HepG2 (cell line): Measurements from ENCODE around the gene HDAC3. TPM values are rescaled to one million over a fixed set of nuclear protein-coding genes. Genes with fewer than 3 reads are reported as not detected.

Experiments
- ATAC-seq: fragments of 200-7000 bp; cut with Tn5 transposase; 3 replicates; pipeline ENCODE4 v1.9.1; 2020; ENCODE audit warnings: mild to moderate bottlenecking, moderate library complexity
- BruUV-seq: library from RNA; stranded (reverse); fragments of 400-500 nt; replicated peaks from 2 replicates; lab custom pipeline; 2021; lab: Mats Ljungman, UMichigan
- CTCF ChIA-PET: fragments of 300-600 bp; formaldehyde crosslinking; extraction: SDS; loops from one replicate; lab custom pipeline; 2021; ENCODE audit warnings: low total read pairs, inconsistent platforms, low intra/inter-chr PET ratio; lab: Yijun Ruan, JAX
- POLR2A ChIA-PET: fragments of 350-600 bp; sonication (Branson Sonifier 250); formaldehyde crosslinking; loops from one replicate; lab custom pipeline; 2020; ENCODE audit warnings: antibody characterized with exemption, inconsistent platforms; lab: Yijun Ruan, JAX
- DNase-seq: peaks from one replicate; pipeline ENCODE4 v3.0.0-alpha.2; 2015; ENCODE audit warnings: low spot score
- FAIRE-seq: peaks from 3 replicates; lab custom pipeline; 2011; peaks lifted over from hg19 to GRCh38; lab: Jason Lieb, UNC
- H2AFZ ChIP-seq: one replicate; pipeline ENCODE4 v1.6.1; 2011; ENCODE audit warnings: low read length, inconsistent platforms
- H3K27ac ChIP-seq: fragments of 300-600 bp; 3 replicates; pipeline ENCODE4 v1.8.0; 2011; ENCODE audit warnings: mixed run types, mild to moderate bottlenecking, mixed read lengths, low read length, inconsistent platforms; ENCODE audit not compliant: insufficient read depth; ENCODE audit errors: extremely low read length
- H3K27me3 ChIP-seq, 2 experiments: fragments of 200-600 bp in 1 of 2; 2 replicates in 1 of 2; 3 replicates in 1 of 2; pipeline versions ENCODE4 v1.6.0 to v1.8.0; 2011; ENCODE audit warnings: low read length in 2 of 2, mild to moderate bottlenecking in 2 of 2, moderate library complexity in 2 of 2, inconsistent platforms in 1 of 2; ENCODE audit not compliant: insufficient read depth in 2 of 2, control insufficient read depth in 1 of 2
- H3K36me3 ChIP-seq, 2 experiments: fragments of 200-600 bp in 1 of 2; replicated peaks in 1 of 2; 2 replicates in 1 of 2; 3 replicates in 1 of 2; pipeline versions ENCODE4 v1.5.1 to v1.8.0; 2011; ENCODE audit warnings: low read length in 2 of 2, inconsistent platforms in 1 of 2; ENCODE audit not compliant: insufficient read depth in 2 of 2, control insufficient read depth in 1 of 2
- H3K4me1 ChIP-seq: 2 replicates; pipeline ENCODE4 v1.5.1; 2012; ENCODE audit warnings: low read length, inconsistent platforms; ENCODE audit not compliant: insufficient read depth
- H3K4me2 ChIP-seq: 2 replicates; pipeline ENCODE4 v1.6.0; 2011; ENCODE audit warnings: low read depth, low read length, inconsistent platforms
- H3K4me3 ChIP-seq, 3 experiments: fragments of 200-600 bp in 1 of 3; sonication (generic), shearing (Covaris generic) in 1 of 3; replicated peaks in 1 of 3; 2 replicates each; pipeline ENCODE4 v1.5.1; 2011 to 2016; ENCODE audit warnings: low read length in 3 of 3, inconsistent platforms in 2 of 3, low read depth in 2 of 3, mild to moderate bottlenecking in 2 of 3, control low read depth in 1 of 3, mixed read lengths in 1 of 3; ENCODE audit not compliant: insufficient read depth in 1 of 3
- H3K79me2 ChIP-seq: one replicate; pipeline ENCODE4 v1.6.1; 2011; ENCODE audit warnings: low read length, inconsistent platforms; ENCODE audit not compliant: insufficient read depth
- H3K9ac ChIP-seq: 2 replicates; pipeline ENCODE4 v1.6.0; 2011; ENCODE audit warnings: mild to moderate bottlenecking, low read depth, low read length, inconsistent platforms; ENCODE audit not compliant: insufficient read depth
- H3K9me3 ChIP-seq: 2 replicates; pipeline ENCODE4 v1.5.1; 2012; ENCODE audit warnings: mild to moderate bottlenecking, low read length
- H4K20me1 ChIP-seq: 2 replicates; pipeline ENCODE4 v1.6.0; 2011; ENCODE audit warnings: inconsistent platforms, mild to moderate bottlenecking, low read length, moderate library complexity; ENCODE audit not compliant: insufficient read depth
- ADNP ChIP-seq: sonication (generic); formaldehyde crosslinking; IDR thresholded peaks from 2 replicates; pipeline ENCODE4 v1.4.0; 2020; ENCODE audit warnings: missing genetic modification reagents
- E2F1 ChIP-seq: sonication (generic); formaldehyde crosslinking; IDR thresholded peaks from 2 replicates; pipeline ENCODE4 v1.5.0; 2020; ENCODE audit warnings: missing genetic modification reagents
- GLI4 ChIP-seq: sonication (generic); formaldehyde crosslinking; IDR thresholded peaks from 2 replicates; pipeline ENCODE4 v1.5.1; 2020; ENCODE audit warnings: missing genetic modification reagents, mild to moderate bottlenecking, moderate library complexity, borderline replicate concordance
- HOXA5 ChIP-seq: sonication (generic); formaldehyde crosslinking; IDR thresholded peaks from 2 replicates; pipeline ENCODE4 v1.4.0; 2020; ENCODE audit warnings: missing genetic modification reagents
- KDM3A ChIP-seq: IDR thresholded peaks from 2 replicates; pipeline ENCODE4 v1.6.1; 2018; ENCODE audit warnings: low read depth, missing compliant biosample characterization
- MIER2 ChIP-seq: IDR thresholded peaks from 2 replicates; pipeline ENCODE4 v1.6.1; 2016; ENCODE audit warnings: missing biosample characterization, missing genetic modification reagents
- NKX3-1 ChIP-seq: sonication (generic); formaldehyde crosslinking; IDR thresholded peaks from 2 replicates; pipeline ENCODE4 v1.5.0; 2020; ENCODE audit warnings: missing genetic modification reagents
- RARG ChIP-seq: sonication (generic); formaldehyde crosslinking; IDR thresholded peaks from 2 replicates; pipeline ENCODE4 v1.4.0; 2020; ENCODE audit warnings: low read depth, mild to moderate bottlenecking, missing genetic modification reagents
- SRF ChIP-seq: IDR thresholded peaks from 2 replicates; pipeline ENCODE4 v1.6.1; 2011; ENCODE audit warnings: mild to moderate bottlenecking, low read depth, low read length, moderate library complexity
- ZNF234 ChIP-seq: sonication (generic); formaldehyde crosslinking; conservative IDR thresholded peaks from 2 replicates; pipeline ENCODE4 v1.5.1; 2020; ENCODE audit warnings: mild to moderate bottlenecking, missing genetic modification reagents
- ZNF572 ChIP-seq: sonication (generic); formaldehyde crosslinking; IDR thresholded peaks from 2 replicates; pipeline ENCODE4 v1.5.1; 2020; ENCODE audit warnings: mild to moderate bottlenecking, missing genetic modification reagents
- ZSCAN20 ChIP-seq: sonication (generic); formaldehyde crosslinking; IDR thresholded peaks from 2 replicates; pipeline ENCODE4 v1.4.0; 2020; ENCODE audit warnings: missing genetic modification reagents, mild to moderate bottlenecking, borderline replicate concordance
- WGBS: methylation state at CpG from one replicate; pipeline ENCODE4 v1.1.6; 2017; ENCODE audit warnings: low lambda C conversion rate; 5-methylcytosine and 5-hydroxymethylcytosine counted together
- in situ Hi-C: cut with HindIII; loops from 2 replicates; pipeline ENCODE4 v1.10.0; 2017; ENCODE audit warnings: low pct_unique_long_range_greater_than_20kb; ENCODE audit not compliant: extremely low pct_ligation_motif_present
- intact Hi-C: fragments of 100-400 bp; cut with micrococcal nuclease; formaldehyde crosslinking; loops from one replicate; pipeline ENCODE4 v1.10.0; 2022; ENCODE audit not compliant: unreplicated experiment
- polyA plus RNA-seq, 8 experiments: library from polyadenylated mRNA; depleted of rRNA in 3 of 8; stranded (reverse) in 7 of 8; unstranded in 1 of 8; fragments of >200 nt; fragmentation: Illumina TruSeq in 4 of 8; extraction: Trizol in 4 of 8; gene quantifications; 2 replicates each; pipeline versions ENCODE4 v1.2.1 to v1.2.3, GENCODE V29; 2011 to 2016; ENCODE audit warnings: low read depth in 4 of 8, missing spikeins in 1 of 8, mixed read lengths in 1 of 8; ENCODE audit not compliant: insufficient read depth in 1 of 8
- total RNA-seq, 5 experiments: library from RNA; depleted of rRNA; stranded (reverse); fragments of >200 nt; fragmentation: Illumina TruSeq; extraction: Trizol; gene quantifications; 2 replicates each; pipeline ENCODE4 v1.2.3, GENCODE V29; 2016; ENCODE audit warnings: low read depth in 1 of 5
- TF ChIP-seq, protein P1 (sequence below): sonication (generic); formaldehyde crosslinking; IDR thresholded peaks from 2 replicates; pipeline ENCODE4 v1.5.0; 2020; ENCODE audit warnings: missing genetic modification reagents
- TF ChIP-seq, protein P2 (sequence below): IDR thresholded peaks from 2 replicates; pipeline ENCODE4 v1.6.1; 2016; ENCODE audit warnings: missing compliant biosample characterization, missing genetic modification reagents, borderline replicate concordance
- TF ChIP-seq, protein P3 (sequence below): sonication (generic); formaldehyde crosslinking; IDR thresholded peaks from 2 replicates; pipeline ENCODE4 v1.8.1; 2023; ENCODE audit warnings: missing genetic modification reagents, inconsistent platforms, borderline replicate concordance

Gene HDAC3
- total and polyA plus RNA-seq, 2 of the 13 experiments (the other 11 are each of a cell fraction or from before 2014, with no cell fraction given), result 84.0 to 94.1 TPM

GRCh38 chr5:141680751-141681201 lies 44.1 kb upstream of the HDAC3 start:
- no peaks in the 10 kb centered on the region for H3K36me3 ChIP-seq
- no peaks in the 10 kb centered on the region for H4K20me1 ChIP-seq
- H3K79me2 ChIP-seq, result no peaks in the 10 kb centered on the region
- ChIA-PET POLR2A (no interaction called here), CTCF (no interaction called here)
- no TSS peak for BruUV-seq
- WGBS, result 26% methylated on average over 6 of the region's 6 CpGs
- no peak for TF ChIP-seq RARG (CRISPR knock-in tag)
- TF ChIP-seq GLI4, result no peak
- no peak for TF ChIP-seq ZNF572 (CRISPR knock-in tag)
- TF ChIP-seq, protein P1, sequence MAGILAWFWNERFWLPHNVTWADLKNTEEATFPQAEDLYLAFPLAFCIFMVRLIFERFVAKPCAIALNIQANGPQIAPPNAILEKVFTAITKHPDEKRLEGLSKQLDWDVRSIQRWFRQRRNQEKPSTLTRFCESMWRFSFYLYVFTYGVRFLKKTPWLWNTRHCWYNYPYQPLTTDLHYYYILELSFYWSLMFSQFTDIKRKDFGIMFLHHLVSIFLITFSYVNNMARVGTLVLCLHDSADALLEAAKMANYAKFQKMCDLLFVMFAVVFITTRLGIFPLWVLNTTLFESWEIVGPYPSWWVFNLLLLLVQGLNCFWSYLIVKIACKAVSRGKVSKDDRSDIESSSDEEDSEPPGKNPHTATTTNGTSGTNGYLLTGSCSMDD (CRISPR knock-in tag), result no peak
- TF ChIP-seq ZSCAN20 (CRISPR knock-in tag), result no peak
- TF ChIP-seq, protein P2, sequence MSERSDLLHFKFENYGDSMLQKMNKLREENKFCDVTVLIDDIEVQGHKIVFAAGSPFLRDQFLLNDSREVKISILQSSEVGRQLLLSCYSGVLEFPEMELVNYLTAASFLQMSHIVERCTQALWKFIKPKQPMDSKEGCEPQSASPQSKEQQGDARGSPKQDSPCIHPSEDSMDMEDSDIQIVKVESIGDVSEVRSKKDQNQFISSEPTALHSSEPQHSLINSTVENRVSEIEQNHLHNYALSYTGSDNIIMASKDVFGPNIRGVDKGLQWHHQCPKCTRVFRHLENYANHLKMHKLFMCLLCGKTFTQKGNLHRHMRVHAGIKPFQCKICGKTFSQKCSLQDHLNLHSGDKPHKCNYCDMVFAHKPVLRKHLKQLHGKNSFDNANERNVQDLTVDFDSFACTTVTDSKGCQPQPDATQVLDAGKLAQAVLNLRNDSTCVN (CRISPR knock-in tag), result no peak
- no peak for TF ChIP-seq NKX3-1
- TF ChIP-seq, protein P3, sequence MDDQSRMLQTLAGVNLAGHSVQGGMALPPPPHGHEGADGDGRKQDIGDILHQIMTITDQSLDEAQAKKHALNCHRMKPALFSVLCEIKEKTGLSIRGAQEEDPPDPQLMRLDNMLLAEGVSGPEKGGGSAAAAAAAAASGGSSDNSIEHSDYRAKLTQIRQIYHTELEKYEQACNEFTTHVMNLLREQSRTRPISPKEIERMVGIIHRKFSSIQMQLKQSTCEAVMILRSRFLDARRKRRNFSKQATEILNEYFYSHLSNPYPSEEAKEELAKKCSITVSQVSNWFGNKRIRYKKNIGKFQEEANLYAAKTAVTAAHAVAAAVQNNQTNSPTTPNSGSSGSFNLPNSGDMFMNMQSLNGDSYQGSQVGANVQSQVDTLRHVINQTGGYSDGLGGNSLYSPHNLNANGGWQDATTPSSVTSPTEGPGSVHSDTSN (CRISPR knock-in tag), result no peak
- no peak for TF ChIP-seq MIER2
- no peak for TF ChIP-seq SRF
- TF ChIP-seq HOXA5 (CRISPR knock-in tag), result no peak
- no peak for TF ChIP-seq E2F1 (CRISPR knock-in tag)
- TF ChIP-seq KDM3A (CRISPR knock-in tag), result no peak
- TF ChIP-seq ZNF234 (CRISPR knock-in tag), result no peak
- TF ChIP-seq ADNP, result no peak
- no peaks in the 10 kb centered on the region for H3K9me3 ChIP-seq
- intact Hi-C loops, result no loop called here
- H3K27me3 ChIP-seq, result peaks cover 0 to 22% of the 10 kb centered on the region in 2 experiments; a peak in 3 of 5 replicates
- H3K27ac ChIP-seq, result no peak overlapping the region
- H3K4me1 ChIP-seq, result peaks cover 20% of the 10 kb centered on the region
- ATAC-seq (peak; percentile 60), DNase-seq (peak; percentile 7), FAIRE-seq (no peak)
- H3K4me3 ChIP-seq, result no peak overlapping the region
- H3K9ac ChIP-seq, result no peak overlapping the region
- no peak overlapping the region for H2AFZ ChIP-seq
- peak overlapping the region; percentile 61 for H3K4me2 ChIP-seq
- in situ Hi-C loops, result loop anchor here (25.0 kb wide), 1 partner anchor 457 kb away; no protein-coding TSS in a partner anchor
